ENCODE results near the gene FKBP8. TPM values are rescaled to one million over a fixed set of nuclear protein-coding genes. Genes with fewer than 3 reads are reported as not detected.

The FKBP8 gene
- total RNA-seq, 1 experiment from 2014 or later: 261 TPM

DNA sequence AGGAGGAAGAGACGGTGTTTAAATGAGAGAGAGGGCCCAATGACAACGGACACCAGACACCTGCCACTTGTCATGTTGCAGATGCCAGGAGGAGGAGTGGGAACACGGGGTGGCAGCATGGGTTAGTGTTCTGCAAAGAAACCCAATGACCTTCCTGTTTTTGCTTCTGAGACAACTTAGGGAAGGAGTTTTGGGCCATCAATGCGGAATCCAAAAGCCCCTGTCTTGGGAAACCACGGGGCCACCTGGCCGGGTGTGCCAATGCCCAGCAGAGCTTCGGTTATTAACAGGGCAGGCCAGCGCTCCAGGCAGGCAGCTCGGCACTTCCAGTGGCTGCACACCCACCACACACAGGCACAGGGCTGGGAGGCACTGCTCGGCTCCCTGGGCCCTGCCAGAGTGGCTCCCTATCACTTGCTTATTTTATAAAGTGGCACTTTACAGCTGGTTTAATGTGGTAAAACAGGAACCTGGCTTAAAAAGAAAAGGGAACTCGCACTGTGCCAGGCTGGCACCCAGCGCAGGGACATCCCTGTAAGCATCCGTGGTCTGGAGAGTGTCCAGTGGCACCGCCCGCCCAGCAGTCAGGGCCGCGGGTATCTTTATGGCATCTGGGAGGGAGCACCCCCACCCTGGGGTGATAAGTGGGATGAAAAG, 40.6 kb downstream of the FKBP8 start (continued):
- TF ChIP-seq ZFX (IDR thresholded peaks at IDR 0.05): no peak

- no TSS peak for BruUV-seq (replicated peaks)
- Histone ChIP-seq H3K4me1 (ENCODE audit: control insufficient read depth in 1 of 2, insufficient read depth in 2 of 2, low read length in 2 of 2) (peaks cover 15 to 29% of the 10 kb centered on the region in 2 experiments; a peak in 3 of 4 replicates), H3K9me3 (ENCODE audit: control insufficient read depth in 1 of 2, insufficient read depth in 1 of 2, low read depth in 1 of 2, low read length in 2 of 2) (no peaks in the 10 kb centered on the region), H2AFZ (ENCODE audit: low read depth, low read length, poor library complexity, severe bottlenecking) (no peak overlapping the region), H3K9ac (ENCODE audit: low read length) (no peak overlapping the region), H4K20me1 (ENCODE audit: insufficient read depth) (0 out of 2 replicates have a peak, but pooled peaks cover 3% of the 10 kb centered on the region), H3K27me3 (ENCODE audit: insufficient read depth, low read length) (no peaks in the 10 kb centered on the region), H3K27ac (ENCODE audit: low read depth, low read length) (no peak overlapping the region), H3K9me2 (ENCODE audit: insufficient read depth) (no peaks in the 10 kb centered on the region), H3K4me3 (replicated peaks in 1 of 2; ENCODE audit: low read depth in 1 of 2, low read length in 2 of 2) (no peak overlapping the region), H3K36me3 (ENCODE audit: control insufficient read depth in 1 of 2, insufficient read depth in 2 of 2, low read length in 2 of 2) (no peaks in the 10 kb centered on the region), H3K79me2 (ENCODE audit: insufficient read depth, low read length) (peaks cover 97% of the 10 kb centered on the region), H3K4me2 (ENCODE audit: low read length) (no peak overlapping the region)
- RAD21 ChIA-PET (ENCODE audit: low non-redundant PET in 1 of 2, low total read pairs in 2 of 2, uncharacterized antibody in 2 of 2, unreplicated experiment in 2 of 2): no interaction called here
- intact Hi-C loops (cut with micrococcal nuclease): no loop called here
- CTCF ChIA-PET: interaction anchor here (2.6 kb wide), 1 partner anchor 13 kb away, joined by 7 read pairs; no protein-coding TSS in a partner anchor
- TF ChIP-seq ZNF274 (IDR thresholded peaks at IDR 0.05; ENCODE audit: low read depth, low read length) (no peak), TCF7L2 (IDR thresholded peaks at IDR 0.05; ENCODE audit: borderline replicate concordance, extremely low read depth, insufficient read depth, insufficient read length) (no peak), SP1 (IDR thresholded peaks at IDR 0.05; ENCODE audit: low read depth) (no peak), MAX (IDR thresholded peaks at IDR 0.05) (no peak), POLR2A (IDR thresholded peaks at IDR 0.05; ENCODE audit: borderline replicate concordance, extremely low read depth, insufficient read depth, insufficient read length) (no peak), SIN3A (IDR thresholded peaks at IDR 0.05; ENCODE audit: low read depth) (no peak), EGR1 (IDR thresholded peaks at IDR 0.05; ENCODE audit: low read depth) (no peak), FOSL1 (IDR thresholded peaks at IDR 0.05; ENCODE audit: low read depth) (no peak), CBX3 (IDR thresholded peaks at IDR 0.05; ENCODE audit: low read depth) (no peak), ELF1 (IDR thresholded peaks at IDR 0.05; ENCODE audit: borderline replicate concordance, low read depth) (no peak), SRF (IDR thresholded peaks at IDR 0.05; ENCODE audit: low read depth) (no peak), CEBPB (IDR thresholded peaks at IDR 0.05; ENCODE audit: low read depth) (no peak)
- TF ChIP-seq, protein P1, sequence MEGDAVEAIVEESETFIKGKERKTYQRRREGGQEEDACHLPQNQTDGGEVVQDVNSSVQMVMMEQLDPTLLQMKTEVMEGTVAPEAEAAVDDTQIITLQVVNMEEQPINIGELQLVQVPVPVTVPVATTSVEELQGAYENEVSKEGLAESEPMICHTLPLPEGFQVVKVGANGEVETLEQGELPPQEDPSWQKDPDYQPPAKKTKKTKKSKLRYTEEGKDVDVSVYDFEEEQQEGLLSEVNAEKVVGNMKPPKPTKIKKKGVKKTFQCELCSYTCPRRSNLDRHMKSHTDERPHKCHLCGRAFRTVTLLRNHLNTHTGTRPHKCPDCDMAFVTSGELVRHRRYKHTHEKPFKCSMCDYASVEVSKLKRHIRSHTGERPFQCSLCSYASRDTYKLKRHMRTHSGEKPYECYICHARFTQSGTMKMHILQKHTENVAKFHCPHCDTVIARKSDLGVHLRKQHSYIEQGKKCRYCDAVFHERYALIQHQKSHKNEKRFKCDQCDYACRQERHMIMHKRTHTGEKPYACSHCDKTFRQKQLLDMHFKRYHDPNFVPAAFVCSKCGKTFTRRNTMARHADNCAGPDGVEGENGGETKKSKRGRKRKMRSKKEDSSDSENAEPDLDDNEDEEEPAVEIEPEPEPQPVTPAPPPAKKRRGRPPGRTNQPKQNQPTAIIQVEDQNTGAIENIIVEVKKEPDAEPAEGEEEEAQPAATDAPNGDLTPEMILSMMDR (IDR thresholded peaks at IDR 0.05 in 2 of 3, conservative IDR thresholded peaks at IDR 0.05 in 1 of 3; ENCODE audit: borderline replicate concordance in 1 of 3, insufficient read depth in 1 of 3, low read depth in 2 of 3, low read length in 2 of 3): no peak
- POLR2A ChIA-PET: no interaction called here
- DNase-seq (ENCODE audit: low read depth, low spot score) (no peak), ATAC-seq (no peak)
Measured at GRCh38 chr19:18502246-18502637, 41.1 kb downstream of the FKBP8 start.
